ENCODE measurements around the gene NEK1. TPM values are rescaled to one million over a fixed set of nuclear protein-coding genes. Genes with fewer than 3 reads are reported as not detected.

Gene NEK1
- polyA plus RNA-seq, 1 donor (not counting 4 experiments of a cell fraction or from before 2014, with no cell fraction given) = 7.8 TPM

GRCh38 chr4:169620880-169621248, 8.5 kb upstream of the NEK1 start:
- no peaks in the 10 kb centered on the region for H3K9me1 ChIP-seq (ENCODE audit: control insufficient read depth, extremely low read depth, insufficient read depth, low read length)
- H3K36me3 ChIP-seq (ENCODE audit: control insufficient read depth in 2 of 2, extremely low read depth in 1 of 2, insufficient read depth in 2 of 2, low read length in 2 of 2) = no peaks in the 10 kb centered on the region
- peaks cover 49% of the 10 kb centered on the region for H3K79me2 ChIP-seq (ENCODE audit: control insufficient read depth, insufficient read depth, low read length)
- TF ChIP-seq EZH2 (IDR thresholded peaks at IDR 0.05; ENCODE audit: low read length) (no peak), CTCF (optimal IDR thresholded peaks at IDR 0.05 in 1 of 3, IDR thresholded peaks at IDR 0.05 in 1 of 3, conservative IDR thresholded peaks at IDR 0.05 in 1 of 3; ENCODE audit: extremely low read depth in 1 of 3, insufficient read depth in 2 of 3, low read length in 3 of 3) (no peak)
- H3K4me2 ChIP-seq (ENCODE audit: control insufficient read depth, extremely low read depth, insufficient read depth, low read depth, low read length) = peak overlapping the region; percentile 88
- peaks cover 2% of the 10 kb centered on the region for H4K20me1 ChIP-seq (ENCODE audit: control insufficient read depth, extremely low read depth, insufficient read depth, low read length)
- peaks cover 11% of the 10 kb centered on the region for H3K4me1 ChIP-seq (ENCODE audit: control insufficient read depth, extremely low read depth, insufficient read depth, low read length)
- no peak for DNase-seq (ENCODE audit: low read depth, low spot score)
- peak overlapping the region; percentile 58 to 98 (median 98) for H3K4me3 ChIP-seq (ENCODE audit: control insufficient read depth in 2 of 3, extremely low read depth in 1 of 3, insufficient read depth in 2 of 3, low read depth in 1 of 3, low read length in 3 of 3)
- H3K9ac ChIP-seq (ENCODE audit: control insufficient read depth, extremely low read depth, insufficient read depth, low read length) = peak overlapping the region; percentile 98
- no peaks in the 10 kb centered on the region for H3K9me3 ChIP-seq (ENCODE audit: control insufficient read depth, low read depth, low read length)
- FAIRE-seq = peak; percentile 62
- peak overlapping the region; percentile 89 for H2AFZ ChIP-seq (ENCODE audit: control insufficient read depth, low read length)
- H3K27me3 ChIP-seq (ENCODE audit: control insufficient read depth, extremely low read depth, insufficient read depth, low read length) = no peaks in the 10 kb centered on the region
- peak overlapping the region; percentile 99 for H3K27ac ChIP-seq (ENCODE audit: control insufficient read depth, insufficient read depth, low read length)
- dilution Hi-C loops (cut with MboI; ENCODE audit: extremely low pct_ligation_motif_present, low sequenced_read_pairs) = no loop called here

- peak; percentile 71 for FAIRE-seq
- Histone ChIP-seq H3K27ac (ENCODE audit: control insufficient read depth, insufficient read depth, low read length) (peak within 1 kb of the TSS; percentile 99), H3K79me2 (ENCODE audit: control insufficient read depth, insufficient read depth, low read length) (peaks cover 44% of the 10 kb centered on the region), H2AFZ (ENCODE audit: control insufficient read depth, low read length) (peak within 1 kb of the TSS; percentile 92), H3K4me2 (ENCODE audit: control insufficient read depth, extremely low read depth, insufficient read depth, low read depth, low read length) (peak within 1 kb of the TSS; percentile 88), H3K4me1 (ENCODE audit: control insufficient read depth, extremely low read depth, insufficient read depth, low read length) (peaks cover 11% of the 10 kb centered on the region), H3K9me1 (ENCODE audit: control insufficient read depth, extremely low read depth, insufficient read depth, low read length) (no peaks in the 10 kb centered on the region), H3K9me3 (ENCODE audit: control insufficient read depth, low read depth, low read length) (no peaks in the 10 kb centered on the region), H3K36me3 (ENCODE audit: control insufficient read depth in 2 of 2, extremely low read depth in 1 of 2, insufficient read depth in 2 of 2, low read length in 2 of 2) (no peaks in the 10 kb centered on the region), H3K27me3 (ENCODE audit: control insufficient read depth, extremely low read depth, insufficient read depth, low read length) (no peaks in the 10 kb centered on the region), H3K9ac (ENCODE audit: control insufficient read depth, extremely low read depth, insufficient read depth, low read length) (peak within 1 kb of the TSS; percentile 98), H4K20me1 (ENCODE audit: control insufficient read depth, extremely low read depth, insufficient read depth, low read length) (no peaks in the 10 kb centered on the region), H3K4me3 (ENCODE audit: control insufficient read depth in 2 of 3, extremely low read depth in 1 of 3, insufficient read depth in 2 of 3, low read depth in 1 of 3, low read length in 3 of 3) (peak within 1 kb of the TSS; percentile 58 to 98 (median 98))
- TF ChIP-seq CTCF (optimal IDR thresholded peaks at IDR 0.05 in 1 of 3, IDR thresholded peaks at IDR 0.05 in 1 of 3, conservative IDR thresholded peaks at IDR 0.05 in 1 of 3; ENCODE audit: extremely low read depth in 1 of 3, insufficient read depth in 2 of 3, low read length in 3 of 3) = peak in 2 of 3 experiments; percentile 17 to 25
- TF ChIP-seq EZH2 (IDR thresholded peaks at IDR 0.05; ENCODE audit: low read length) = no peak
- no peak for DNase-seq (ENCODE audit: low read depth, low spot score)
- dilution Hi-C loops (cut with MboI; ENCODE audit: extremely low pct_ligation_motif_present, low sequenced_read_pairs) = no loop called here
Measured at GRCh38 chr4:169619958-169620879, 7.8 kb upstream of the NEK1 start, which contains the start of gene CLCN3. Gene CLCN3 (plus strand): TSS chr4:169620578. CDS start chr4:169635929, 15,351 bp downstream.

All from keratinocyte (primary cell).